ENCODE data around the gene C16orf54. TPM values are rescaled to one million over a fixed set of nuclear protein-coding genes. Genes with fewer than 3 reads are reported as not detected.
A peak's percentile ranks its signal among the peaks of the same experiment; 100 is the strongest.

The C16orf54 gene
- total and polyA plus RNA-seq, 4 donors, result 0.38 to 2.4 (median 0.84) TPM

GRCh38 chr16:29784901-29785500, 39.2 kb upstream of the C16orf54 start:
- H3K9ac ChIP-seq (ENCODE audit: low read depth in 1 of 2, low read length in 2 of 2), result no peak overlapping the region
- 26% methylated on average over 38 of the region's 38 CpGs for WGBS
- H3K4me3 ChIP-seq (ENCODE audit: low read depth in 1 of 3, low read length in 3 of 3), result peak overlapping the region in 2 of 3 donors; percentile 18 to 27
- H3K4me1 ChIP-seq (ENCODE audit: control insufficient read depth in 4 of 4, insufficient read depth in 4 of 4, low read length in 3 of 4), result peaks cover 3 to 5% (median 5%) of the 10 kb centered on the region in 4 donors
- no peaks in the 10 kb centered on the region for H3K36me3 ChIP-seq (ENCODE audit: control insufficient read depth in 4 of 4, insufficient read depth in 3 of 4, low read depth in 1 of 4, low read length in 3 of 4)
- DNase-seq (ENCODE audit: low spot score), result peak; percentile 79
- no peak overlapping the region for H3K27ac ChIP-seq (ENCODE audit: low read depth in 1 of 2, low read length in 2 of 2)
- H3K27me3 ChIP-seq (ENCODE audit: control insufficient read depth in 4 of 4, insufficient read depth in 4 of 4, low read length in 3 of 4), result no peaks in the 10 kb centered on the region
- TF ChIP-seq GABPA (IDR thresholded peaks at IDR 0.05 in 1 of 2, conservative IDR thresholded peaks at IDR 0.05 in 1 of 2), result no peak
- TF ChIP-seq SP1 (IDR thresholded peaks at IDR 0.05), result no peak
- TF ChIP-seq JUND (IDR thresholded peaks at IDR 0.05), result no peak
- TF ChIP-seq YY1 (IDR thresholded peaks at IDR 0.05), result peak; percentile 71
- no peak for TF ChIP-seq FOXA1 (IDR thresholded peaks at IDR 0.05)
- TF ChIP-seq NR2F2 (IDR thresholded peaks at IDR 0.05), result no peak
- TF ChIP-seq ZBTB33 (IDR thresholded peaks at IDR 0.05), result no peak
- no peak for TF ChIP-seq MAX (IDR thresholded peaks at IDR 0.05)
- TF ChIP-seq CTCF (IDR thresholded peaks at IDR 0.05; ENCODE audit: low read depth, low read length, missing input control), result peak; percentile 71
- TF ChIP-seq HNF4G (IDR thresholded peaks at IDR 0.05), result no peak
- no peak for TF ChIP-seq TAF1 (conservative IDR thresholded peaks at IDR 0.05)
- TF ChIP-seq RAD21 (IDR thresholded peaks at IDR 0.05), result peak; percentile 68 to 85
- TF ChIP-seq EGR1 (IDR thresholded peaks at IDR 0.05; ENCODE audit: low read depth in 2 of 2), result no peak
- TF ChIP-seq REST (IDR thresholded peaks at IDR 0.05), result peak; percentile 45
- TF ChIP-seq HNF4A (conservative IDR thresholded peaks at IDR 0.05), result no peak
- TF ChIP-seq ATF3 (IDR thresholded peaks at IDR 0.05), result no peak
- no peak for TF ChIP-seq FOXA2 (IDR thresholded peaks at IDR 0.05)
- TF ChIP-seq RXRA (IDR thresholded peaks at IDR 0.05), result no peak
- no peaks in the 10 kb centered on the region for H3K9me3 ChIP-seq (ENCODE audit: control insufficient read depth in 4 of 4, low read length in 3 of 4)
